Measurements from ENCODE around the gene CARHSP1.
"Not testable (repeated sequence)": the region's sequence is repeated elsewhere in the genome, so short reads cannot be mapped to it uniquely, and the experiment has no call there.

Gene CARHSP1

GRCh38 chr16:8819411-8820034, 49.3 kb downstream of the CARHSP1 start:
- no peak for DNase-seq

GRCh38 chr16:8818504-8819270, 50.1 kb downstream of the CARHSP1 start:
- DNase-seq = no peak

GRCh38 chr16:8816967-8817655, 51.7 kb downstream of the CARHSP1 start:
- no peak for DNase-seq

GRCh38 chr16:8814095-8814806, 54.6 kb downstream of the CARHSP1 start:
- no peak for DNase-seq

GRCh38 chr16:8812162-8812843, 56.5 kb downstream of the CARHSP1 start:
- no peak for DNase-seq

- no peak for DNase-seq
Observed at GRCh38 chr16:8808613-8809353, 60.0 kb downstream of the CARHSP1 start.

GRCh38 chr16:8808009-8808408, 60.8 kb downstream of the CARHSP1 start:
- no peak for DNase-seq

- DNase-seq = no peak
Observed at GRCh38 chr16:8807189-8807588, 61.6 kb downstream of the CARHSP1 start.

- DNase-seq = no peak
Observed at GRCh38 chr16:8806272-8806983, 62.4 kb downstream of the CARHSP1 start.

- DNase-seq = no peak
Observed at GRCh38 chr16:8804313-8804712, 64.5 kb downstream of the CARHSP1 start.

- not testable (repeated sequence) for DNase-seq
Observed at GRCh38 chr16:8803733-8804132, 65.1 kb downstream of the CARHSP1 start.
